Keratinocyte (primary cell): ENCODE data around the gene TTLL5.

Experiments
- EZH2 ChIP-seq: IDR thresholded peaks from one replicate; pipeline ENCODE4 v1.6.1; 2012; ENCODE audit warnings: inconsistent platforms, mild to moderate bottlenecking, low read length, moderate library complexity
- TF ChIP-seq, protein P1 (sequence below), 3 experiments: IDR thresholded peaks in 1 of 3; conservative IDR thresholded peaks in 1 of 3; optimal IDR thresholded peaks in 1 of 3; 2 replicates in 2 of 3; 3 replicates in 1 of 3; pipeline versions ENCODE3 to v1.5.1; 2011; ENCODE audit warnings: low read length in 3 of 3, mild to moderate bottlenecking in 3 of 3, moderate library complexity in 2 of 3, control low read depth in 1 of 3, inconsistent platforms in 1 of 3; ENCODE audit not compliant: insufficient read depth in 2 of 3; ENCODE audit errors: extremely low read depth in 1 of 3

DNA sequence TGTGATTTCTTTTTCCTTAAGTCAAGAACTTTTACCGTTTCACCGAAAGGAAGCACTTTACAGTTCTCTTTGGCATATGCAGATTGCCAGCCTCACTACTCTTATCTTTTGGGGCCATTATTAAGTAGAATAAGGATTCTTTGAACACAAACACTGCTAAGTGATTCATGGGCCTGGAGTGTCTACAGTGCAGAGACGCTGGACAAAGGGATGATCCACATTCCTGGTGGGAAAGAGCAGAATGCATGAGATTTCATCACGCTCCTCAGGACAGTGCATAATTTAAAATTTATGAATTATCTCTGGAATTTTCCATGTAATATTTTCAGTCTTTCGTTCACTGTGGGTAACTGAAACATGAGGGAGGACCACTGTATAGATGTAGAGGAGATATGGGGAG lies 90.2 kb downstream of the TTLL5 start:
- TF ChIP-seq, protein P1, sequence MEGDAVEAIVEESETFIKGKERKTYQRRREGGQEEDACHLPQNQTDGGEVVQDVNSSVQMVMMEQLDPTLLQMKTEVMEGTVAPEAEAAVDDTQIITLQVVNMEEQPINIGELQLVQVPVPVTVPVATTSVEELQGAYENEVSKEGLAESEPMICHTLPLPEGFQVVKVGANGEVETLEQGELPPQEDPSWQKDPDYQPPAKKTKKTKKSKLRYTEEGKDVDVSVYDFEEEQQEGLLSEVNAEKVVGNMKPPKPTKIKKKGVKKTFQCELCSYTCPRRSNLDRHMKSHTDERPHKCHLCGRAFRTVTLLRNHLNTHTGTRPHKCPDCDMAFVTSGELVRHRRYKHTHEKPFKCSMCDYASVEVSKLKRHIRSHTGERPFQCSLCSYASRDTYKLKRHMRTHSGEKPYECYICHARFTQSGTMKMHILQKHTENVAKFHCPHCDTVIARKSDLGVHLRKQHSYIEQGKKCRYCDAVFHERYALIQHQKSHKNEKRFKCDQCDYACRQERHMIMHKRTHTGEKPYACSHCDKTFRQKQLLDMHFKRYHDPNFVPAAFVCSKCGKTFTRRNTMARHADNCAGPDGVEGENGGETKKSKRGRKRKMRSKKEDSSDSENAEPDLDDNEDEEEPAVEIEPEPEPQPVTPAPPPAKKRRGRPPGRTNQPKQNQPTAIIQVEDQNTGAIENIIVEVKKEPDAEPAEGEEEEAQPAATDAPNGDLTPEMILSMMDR (optimal IDR thresholded peaks at IDR 0.05 in 1 of 3, IDR thresholded peaks at IDR 0.05 in 1 of 3, conservative IDR thresholded peaks at IDR 0.05 in 1 of 3; ENCODE audit: extremely low read depth in 1 of 3, insufficient read depth in 2 of 3, low read length in 3 of 3) = no peak
- TF ChIP-seq EZH2 = no peak
